HCT116 (cell line): ENCODE results near the gene LBR.

ENCODE experiments used
- CEBPB ChIP-seq: IDR thresholded peaks from 2 replicates; pipeline ENCODE4 v1.6.1; 2012; ENCODE audit warnings: low read depth
- CTCF ChIP-seq, 3 experiments: fragments of 200-600 bp in 1 of 3; sonication (generic) in 1 of 3; IDR thresholded peaks in 2 of 3; conservative IDR thresholded peaks in 1 of 3; 2 replicates each; pipeline ENCODE4 v1.5.1; 2012 to 2017; ENCODE audit warnings: low read depth in 2 of 3, low read length in 2 of 3, antibody characterized with exemption in 1 of 3, borderline replicate concordance in 1 of 3, control low read depth in 1 of 3, mild to moderate bottlenecking in 1 of 3, mixed read lengths in 1 of 3, mixed run types in 1 of 3, moderate library complexity in 1 of 3; ENCODE audit not compliant: insufficient read depth in 1 of 3
- EZH2 ChIP-seq: fragments of 200-600 bp; sonication (generic); IDR thresholded peaks from 2 replicates; pipeline ENCODE4 v1.6.1; 2017; ENCODE audit warnings: antibody characterized with exemption, mixed run types
- FOSL1 ChIP-seq: IDR thresholded peaks from 2 replicates; pipeline ENCODE4 v1.6.1; 2012; ENCODE audit warnings: low read depth
- POLR2AphosphoS5 ChIP-seq: IDR thresholded peaks from 2 replicates; pipeline ENCODE4 v1.6.1; 2011; ENCODE audit warnings: mild to moderate bottlenecking, low read depth, low read length, moderate library complexity
- RAD21 ChIP-seq: IDR thresholded peaks from 2 replicates; pipeline ENCODE4 v1.6.1; 2012; ENCODE audit warnings: low read depth, mild to moderate bottlenecking
- SRF ChIP-seq: IDR thresholded peaks from 2 replicates; pipeline ENCODE4 v1.6.1; 2012; ENCODE audit warnings: low read depth
- TF ChIP-seq, protein P1 (sequence below): IDR thresholded peaks from 2 replicates; pipeline ENCODE4 v1.6.1; 2012

GRCh38 chr1:225431081-225431863 is 3.4 kb upstream of the LBR start:
- TF ChIP-seq CTCF (IDR thresholded peaks at IDR 0.05 in 2 of 3, conservative IDR thresholded peaks at IDR 0.05 in 1 of 3; ENCODE audit: borderline replicate concordance in 1 of 3, insufficient read depth in 1 of 3, low read depth in 2 of 3, low read length in 2 of 3): no peak
- no peak for TF ChIP-seq RAD21
- no peak for TF ChIP-seq EZH2
- no peak for TF ChIP-seq FOSL1
- TF ChIP-seq POLR2AphosphoS5: no peak
- TF ChIP-seq, protein P1, sequence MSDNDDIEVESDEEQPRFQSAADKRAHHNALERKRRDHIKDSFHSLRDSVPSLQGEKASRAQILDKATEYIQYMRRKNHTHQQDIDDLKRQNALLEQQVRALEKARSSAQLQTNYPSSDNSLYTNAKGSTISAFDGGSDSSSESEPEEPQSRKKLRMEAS: no peak
- no peak for TF ChIP-seq CEBPB
- TF ChIP-seq SRF: no peak
